NCI-H82 treated with DMSO at 0.1 percent for 48 hours (cell line): ENCODE data around the gene ASTN2.

Source experiments
- DNase-seq: peaks from one replicate; lab custom pipeline; 2025; ENCODE audit not compliant: unreplicated experiment; lab: John Stamatoyannopoulos, UW

The ASTN2 gene

DNA sequence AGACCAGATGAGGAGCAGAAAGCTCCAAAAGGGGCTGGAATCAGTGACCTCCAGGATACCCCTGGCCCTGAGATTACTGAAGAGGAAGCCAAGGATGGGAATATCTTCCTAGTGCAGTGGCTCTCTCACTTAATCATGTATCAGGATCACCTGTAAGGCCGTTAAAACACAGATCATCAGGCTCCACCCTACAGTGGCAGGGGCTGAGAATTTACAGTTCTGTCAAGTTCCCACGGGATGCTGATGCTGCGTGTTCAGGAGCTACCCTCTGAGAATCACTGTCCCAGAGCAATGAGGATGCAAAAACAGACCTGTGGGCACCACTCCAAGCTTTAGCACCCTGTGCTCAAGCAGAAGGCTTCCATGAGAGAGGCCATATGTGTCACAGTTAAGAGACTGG is 291.9 kb downstream of the ASTN2 start:
- no peak for DNase-seq

GRCh38 chr9:117122102-117122501 is 292.8 kb downstream of the ASTN2 start:
- no peak for DNase-seq

GRCh38 chr9:117121316-117121715 is 293.5 kb downstream of the ASTN2 start:
- DNase-seq: no peak

DNA sequence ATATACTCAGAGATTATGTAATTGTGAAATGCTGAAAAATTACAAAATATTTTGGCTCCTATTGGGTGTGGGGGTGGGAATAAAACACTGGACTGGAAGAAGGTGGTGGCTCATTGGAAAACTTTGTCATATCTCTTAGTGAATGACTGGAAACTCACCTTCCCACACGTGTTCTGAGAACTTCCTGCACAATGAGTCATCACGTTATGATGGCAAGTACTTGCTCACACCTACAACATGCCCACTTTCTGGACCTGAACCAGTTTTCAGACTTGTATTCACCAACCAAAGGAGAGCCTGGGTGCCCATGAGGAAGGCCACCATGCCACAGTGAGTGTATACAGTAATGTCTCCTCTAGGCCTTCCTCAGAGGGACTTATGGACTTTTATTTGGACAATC is 294.8 kb downstream of the ASTN2 start:
- no peak for DNase-seq

GRCh38 chr9:117116084-117116483 is 298.8 kb downstream of the ASTN2 start:
- no peak for DNase-seq

DNA sequence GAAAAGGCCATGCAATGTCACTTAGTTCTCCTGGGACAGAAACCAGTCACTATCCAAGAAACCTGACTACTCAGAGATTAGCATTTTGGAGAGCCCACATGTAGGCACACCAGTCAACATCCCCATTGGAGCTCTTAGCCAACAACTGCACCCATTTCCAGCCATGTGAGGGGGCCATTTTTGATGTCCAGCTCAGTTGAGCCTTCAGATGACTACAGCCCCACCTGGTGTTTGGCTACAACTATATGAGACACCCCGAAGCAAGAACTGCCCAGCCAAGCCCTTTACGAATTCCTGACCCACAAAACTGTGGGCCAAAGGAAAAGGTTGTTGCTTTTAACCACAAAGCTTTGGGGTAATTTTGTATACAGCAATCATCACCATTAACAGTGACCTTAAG is 300.1 kb downstream of the ASTN2 start:
- DNase-seq: no peak

DNA sequence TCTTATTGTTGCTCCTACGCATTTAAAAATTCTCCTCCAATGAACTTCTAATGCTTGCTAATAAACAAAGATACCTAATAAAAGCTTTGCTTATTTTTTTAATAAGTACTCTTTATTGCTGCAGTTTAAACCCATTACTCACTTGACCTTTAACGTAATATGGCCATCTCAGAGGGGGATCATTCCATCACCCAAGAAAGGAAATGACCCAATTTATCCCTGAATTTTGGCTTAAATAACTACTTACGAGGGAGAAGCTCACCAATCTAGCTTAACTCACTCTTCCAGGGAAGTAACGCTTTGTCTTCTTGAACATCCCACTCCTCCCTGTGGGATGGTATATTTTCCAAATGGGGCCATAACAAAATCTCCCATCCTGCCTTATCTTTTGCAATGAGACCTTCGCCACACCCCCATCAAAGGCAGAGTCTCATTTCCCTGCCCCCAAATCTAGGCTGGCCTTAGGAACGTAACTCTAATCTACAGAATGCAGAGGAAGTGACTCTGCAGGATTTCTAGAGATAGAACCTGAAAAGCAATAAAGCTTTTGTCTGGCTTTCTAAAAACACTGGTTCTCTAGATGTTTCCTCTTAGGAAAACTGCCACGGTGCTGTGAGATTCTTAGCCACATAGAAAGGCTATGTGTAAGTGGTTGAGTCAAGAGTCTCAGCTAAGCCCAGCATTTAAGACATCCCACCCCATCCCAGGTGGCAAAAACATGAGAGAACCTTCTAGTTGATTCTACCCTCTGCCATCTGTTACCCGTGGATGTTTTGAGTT is 310.0 kb downstream of the ASTN2 start:
- DNase-seq: no peak

GRCh38 chr9:117104206-117104605 is 310.7 kb downstream of the ASTN2 start:
- DNase-seq: no peak

- DNase-seq: no peak
These were observed 311.3 kb downstream of the ASTN2 start for GRCh38 chr9:117103438-117104110.

DNA sequence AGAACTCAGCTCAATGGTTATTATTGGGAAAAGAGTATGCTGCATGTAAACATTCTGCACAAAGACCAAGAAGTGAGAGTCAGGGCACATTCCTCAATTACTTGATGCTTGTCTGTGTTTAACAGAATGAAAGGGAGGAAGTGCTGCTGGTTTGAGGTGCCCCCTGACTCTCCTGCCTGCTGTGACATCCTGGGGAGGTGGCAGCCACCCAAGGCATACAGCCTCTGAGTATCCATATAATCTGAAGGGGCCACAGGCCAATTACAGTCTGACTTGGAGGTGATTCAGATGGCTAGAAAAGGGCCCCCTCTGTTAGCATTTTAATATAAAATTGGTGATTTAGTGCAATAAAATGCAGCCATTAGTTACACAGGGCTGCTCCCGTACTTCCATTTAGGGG is 313.8 kb downstream of the ASTN2 start:
- no peak for DNase-seq

GRCh38 chr9:117098331-117098730 is 316.5 kb downstream of the ASTN2 start:
- no peak for DNase-seq

DNA sequence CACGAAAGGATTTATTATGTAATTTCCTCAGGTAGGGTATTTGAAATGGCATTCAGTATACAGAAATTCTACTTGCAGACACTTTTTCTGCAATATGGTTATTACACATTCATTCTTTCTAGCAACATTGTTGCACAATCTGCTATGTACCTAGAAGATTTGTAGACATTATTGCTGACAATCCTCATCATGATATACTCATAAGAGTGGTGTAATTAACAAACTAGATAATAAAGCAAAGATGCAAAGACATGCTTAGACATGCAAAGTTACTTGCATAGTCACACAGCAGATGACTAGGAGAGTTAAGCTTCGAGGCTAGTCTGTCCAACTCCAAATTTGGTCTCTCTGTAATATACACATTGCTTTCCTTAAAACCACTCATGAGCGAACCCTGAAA is 317.1 kb downstream of the ASTN2 start:
- no peak for DNase-seq

DNA sequence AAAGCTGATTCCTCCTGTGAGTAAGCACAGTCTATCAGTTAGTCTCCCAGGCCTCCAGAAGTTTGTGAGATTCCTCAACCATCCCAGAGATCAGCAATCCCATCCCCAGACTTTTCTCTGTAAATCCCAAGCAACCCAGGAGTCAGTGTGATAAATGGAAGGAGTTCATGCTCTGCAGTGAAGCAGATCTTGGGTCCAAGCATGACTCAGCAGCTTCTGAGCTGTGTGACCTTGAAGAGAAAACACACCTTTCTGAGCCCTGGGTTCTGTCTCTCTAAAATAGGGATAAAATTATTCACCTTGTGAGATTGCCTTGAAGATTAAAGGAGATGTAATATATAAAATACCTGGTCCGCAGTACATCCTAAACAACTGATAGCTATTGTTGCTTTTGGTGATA is 318.7 kb downstream of the ASTN2 start:
- DNase-seq: no peak

DNA sequence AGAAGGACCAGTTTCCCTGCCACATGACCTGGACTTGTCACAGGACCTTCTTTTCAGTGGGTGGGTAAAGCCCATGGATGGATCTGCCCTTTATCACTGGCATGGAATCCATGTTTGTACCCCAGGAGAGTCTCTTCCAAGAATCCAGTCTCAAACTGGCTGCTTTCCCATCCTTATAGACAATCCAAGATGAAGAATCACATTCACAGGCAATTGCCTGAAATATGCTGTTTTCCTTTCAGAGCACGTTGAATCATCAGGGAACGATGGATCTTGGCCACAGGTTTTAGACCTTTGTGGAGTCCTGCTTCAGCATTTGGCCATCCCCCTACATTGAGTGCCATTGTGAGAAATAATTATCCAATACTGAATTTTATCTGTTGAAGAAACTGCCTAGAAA is 319.8 kb downstream of the ASTN2 start:
- no peak for DNase-seq

DNA sequence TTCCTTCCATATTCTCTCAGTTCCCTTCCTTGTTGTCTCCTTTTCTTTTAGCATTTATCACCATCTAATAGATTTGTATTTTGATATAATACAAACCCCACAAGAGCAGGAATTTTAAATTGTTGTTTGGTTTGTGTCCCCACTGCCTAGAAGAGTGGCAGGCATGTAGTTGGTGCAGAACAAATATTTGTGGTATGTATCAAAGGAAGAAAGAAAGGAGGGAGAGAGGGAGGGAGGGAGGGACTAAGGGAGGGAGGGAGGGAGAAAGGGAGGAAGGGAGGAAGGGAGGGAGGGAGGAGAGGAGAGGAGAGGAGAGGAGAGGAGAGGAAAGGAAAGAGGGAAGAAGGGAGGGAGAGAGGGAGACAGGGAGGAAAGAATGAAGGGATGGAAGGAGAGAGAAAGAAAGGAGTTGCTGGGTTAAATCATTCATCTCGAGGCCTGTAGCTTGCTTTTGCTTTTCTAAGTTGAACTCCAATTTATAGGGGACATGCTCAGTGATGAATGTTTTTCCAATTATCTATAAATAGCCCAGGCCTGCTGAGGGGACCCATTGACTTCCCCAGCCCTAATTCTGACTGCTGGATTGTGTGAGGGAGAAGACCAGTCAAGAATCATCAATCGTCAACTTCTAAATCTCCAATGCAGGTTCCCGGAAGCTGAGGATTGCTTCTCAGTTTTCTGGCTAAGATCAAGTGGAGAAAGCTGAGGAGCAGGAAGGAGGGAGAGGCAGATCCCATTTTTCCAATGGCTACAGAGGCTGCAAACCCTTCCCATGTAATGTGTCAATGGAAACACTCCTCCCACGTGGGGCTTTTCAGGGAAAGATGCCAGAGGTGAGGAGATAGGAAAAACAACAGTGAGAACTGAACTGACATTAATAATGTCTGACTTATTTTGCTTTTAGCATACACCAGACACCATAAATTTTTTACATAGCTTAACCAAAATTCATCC is 320.7 kb downstream of the ASTN2 start:
- no peak for DNase-seq

DNA sequence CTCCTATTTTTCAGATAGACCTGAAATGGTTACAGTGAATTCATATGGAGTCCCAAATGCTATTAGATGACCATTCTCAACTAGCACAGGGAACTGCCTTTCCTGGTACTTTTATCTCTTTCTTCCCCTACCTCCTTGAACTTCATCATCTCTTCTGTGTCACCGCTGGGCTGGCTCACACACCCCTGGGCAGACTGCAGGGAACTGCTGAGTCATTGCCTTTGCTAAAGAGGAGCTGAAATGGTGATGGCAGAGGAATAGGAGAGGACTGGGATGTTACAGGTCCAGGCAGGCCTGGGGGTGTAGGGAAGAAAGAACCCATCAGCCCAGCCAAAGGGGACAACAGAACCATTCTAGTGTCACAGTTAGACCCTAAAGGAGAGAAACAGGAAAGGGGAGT is 322.3 kb downstream of the ASTN2 start:
- no peak for DNase-seq

- no peak for DNase-seq
These were observed 323.3 kb downstream of the ASTN2 start for GRCh38 chr9:117091529-117091928.

GRCh38 chr9:117088786-117089185 is 326.1 kb downstream of the ASTN2 start:
- no peak for DNase-seq

GRCh38 chr9:117088140-117088539 is 326.7 kb downstream of the ASTN2 start:
- no peak for DNase-seq

DNA sequence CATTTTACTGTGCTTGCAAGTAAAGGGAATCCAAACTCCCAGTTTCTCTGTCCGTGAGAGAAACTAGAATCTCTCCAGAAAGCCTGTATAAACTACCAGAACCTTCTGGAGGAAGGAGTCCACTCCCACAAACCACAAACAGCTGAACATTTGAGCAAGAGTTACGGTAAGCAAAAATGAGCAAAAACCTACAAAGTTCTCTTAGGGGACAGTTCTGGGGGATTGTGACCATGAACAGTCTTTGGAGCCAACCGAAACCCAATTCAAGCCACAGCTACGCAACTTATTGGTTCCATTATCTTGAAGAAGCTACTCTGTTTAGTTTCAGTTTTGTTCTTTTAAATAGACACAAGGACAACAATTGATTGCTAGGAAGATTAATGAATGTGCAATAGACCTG is 330.6 kb downstream of the ASTN2 start:
- DNase-seq: no peak

- no peak for DNase-seq
These were observed 331.3 kb downstream of the ASTN2 start for GRCh38 chr9:117083559-117083958.
